DMS153 (cell line): ENCODE results near the gene NR5A1.

Experiments
- DNase-seq: peaks from one replicate; lab custom pipeline; 2025; lab: John Stamatoyannopoulos, UW

The NR5A1 gene

DNA sequence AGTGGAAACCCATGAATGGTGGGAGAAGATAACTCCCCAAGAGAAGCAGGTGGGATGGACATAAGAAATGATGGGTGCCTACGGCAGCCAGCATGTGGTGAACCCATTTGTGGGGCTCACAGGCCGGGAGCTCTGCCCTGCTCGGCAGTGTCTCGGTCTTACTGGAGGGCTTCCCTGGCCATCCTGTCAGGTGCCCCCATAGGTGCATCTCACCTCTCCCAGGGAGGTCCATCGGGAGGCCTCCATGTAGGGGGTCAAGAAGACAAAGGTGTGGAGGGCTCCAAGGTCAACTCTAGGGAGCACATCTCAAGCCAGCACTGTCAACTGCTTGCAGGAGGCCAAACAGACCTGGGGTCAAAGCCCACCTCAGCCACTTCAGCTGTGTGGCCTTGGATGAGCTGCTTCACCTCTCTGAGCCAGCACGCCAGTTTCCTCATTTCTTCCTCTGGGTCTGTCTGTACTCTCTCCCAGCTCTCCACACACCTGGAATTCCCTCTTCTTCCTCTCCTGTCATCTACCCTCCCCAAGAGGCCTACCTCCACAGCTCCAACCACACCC lies 67.4 kb downstream of the NR5A1 start:
- DNase-seq = no peak

GRCh38 chr9:124439086-124439485 lies 68.1 kb downstream of the NR5A1 start:
- DNase-seq = no peak

- DNase-seq = no peak
Measured at GRCh38 chr9:124438091-124438490, 69.1 kb downstream of the NR5A1 start.

DNA sequence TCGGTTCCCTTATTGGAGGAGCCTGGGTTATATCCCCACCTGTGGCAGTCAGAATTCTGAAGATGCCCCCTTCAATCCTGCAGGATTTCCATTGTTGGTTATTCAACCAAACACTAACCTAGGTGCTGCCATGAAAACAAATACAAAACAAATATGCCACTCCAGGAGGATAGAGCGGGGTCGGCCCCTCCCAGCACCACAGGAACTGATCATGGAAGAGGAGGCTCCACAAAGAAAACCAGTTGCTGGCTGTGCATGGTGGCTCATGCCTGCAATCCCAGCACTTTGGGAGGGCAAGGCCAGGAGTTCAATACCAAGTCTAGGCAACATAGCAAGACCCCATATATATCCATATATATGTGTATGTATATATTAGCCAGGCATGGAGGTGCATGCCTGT lies 70.1 kb downstream of the NR5A1 start:
- DNase-seq = no peak

DNA sequence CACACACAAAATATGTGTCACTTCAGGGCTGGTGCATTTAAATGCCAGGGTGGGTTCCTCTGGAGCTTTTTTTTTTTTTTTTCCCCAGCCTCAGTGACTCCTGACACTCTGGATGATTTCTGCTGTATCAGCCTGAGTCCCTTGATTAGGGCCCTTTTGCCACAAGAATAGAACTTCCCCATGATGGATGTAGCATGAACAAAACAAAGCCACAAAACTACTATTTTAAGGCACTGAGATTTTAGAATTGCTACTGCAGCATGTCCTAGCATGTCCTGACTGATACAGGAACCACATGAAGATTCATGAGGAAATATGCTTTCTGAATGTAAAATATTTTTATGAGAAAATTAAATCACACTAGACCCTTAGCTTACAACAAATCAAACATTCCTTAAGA lies 70.9 kb downstream of the NR5A1 start:
- DNase-seq = no peak
